ENCODE results near the gene LYZL4. TPM values are rescaled to one million over a fixed set of nuclear protein-coding genes. Genes with fewer than 3 reads are reported as not detected.

Gene LYZL4
- total and polyA plus RNA-seq, 2 of the 4 experiments (the other 2 are of a cell fraction), result not detected

- POLR2A ChIA-PET (ENCODE audit: unreplicated experiment), result no interaction called here
Measured at GRCh38 chr3:42432485-42432884, 22.1 kb upstream of the LYZL4 start.

More at GRCh38 chr3:42432485-42432884, 22.1 kb upstream of the LYZL4 start:
- DNase-seq (no peak), ATAC-seq (ENCODE audit: low read depth) (no peak)
- Histone ChIP-seq H3K23ac (ENCODE audit: low read depth, low read length) (no peak overlapping the region), H3K4ac (ENCODE audit: low read depth, low read length) (no peak overlapping the region), H3K14ac (replicated peaks; ENCODE audit: low read depth, low read length) (no peak overlapping the region), H3K27ac (ENCODE audit: insufficient read depth, low read length) (no peak overlapping the region), H2BK20ac (ENCODE audit: low read depth, low read length) (no peak overlapping the region), H3K9me1 (ENCODE audit: insufficient read depth, low read length) (no peaks in the 10 kb centered on the region), H2AK5ac (ENCODE audit: low read depth, low read length) (no peak overlapping the region), H3K56ac (ENCODE audit: extremely low read depth, insufficient read depth, low read length) (no peak overlapping the region), H4K20me1 (ENCODE audit: insufficient read depth, low read length) (no peaks in the 10 kb centered on the region), H3K4me1 (ENCODE audit: control insufficient read depth, insufficient read depth, low read length) (no peaks in the 10 kb centered on the region), H2AK9ac (replicated peaks; ENCODE audit: low read depth, low read length, poor library complexity) (no peak overlapping the region), H4K5ac (ENCODE audit: low read depth, low read length) (no peak overlapping the region), H3K79me1 (ENCODE audit: low read depth in 1 of 2, low read length in 2 of 2) (no peaks in the 10 kb centered on the region), H2BK120ac (ENCODE audit: low read depth, low read length) (no peak overlapping the region), H3K9ac (ENCODE audit: low read depth, low read length) (no peak overlapping the region), H3K36me3 (ENCODE audit: control insufficient read depth, insufficient read depth, low read length) (no peaks in the 10 kb centered on the region), H3K18ac (ENCODE audit: low read depth, low read length) (no peak overlapping the region), H3K27me3 (ENCODE audit: control insufficient read depth, insufficient read depth, low read length) (no peaks in the 10 kb centered on the region; the same call in 1 of the 2 replicates), H3K4me3 (ENCODE audit: insufficient read depth, low read depth, low read length) (no peak overlapping the region), H2AFZ (replicated peaks; ENCODE audit: low read length, poor library complexity) (no peak overlapping the region), H2BK15ac (ENCODE audit: low read depth, low read length) (no peak overlapping the region), H4K91ac (ENCODE audit: insufficient read depth, low read depth, low read length) (no peak overlapping the region), H3K4me2 (ENCODE audit: low read depth, low read length) (no peak overlapping the region), H2BK5ac (ENCODE audit: low read depth, low read length, poor library complexity, severe bottlenecking) (no peak overlapping the region), H3K9me3 (ENCODE audit: control insufficient read depth, insufficient read depth, low read length) (no peaks in the 10 kb centered on the region), H4K8ac (ENCODE audit: low read depth in 2 of 2, low read length in 2 of 2) (no peak overlapping the region)
- TF ChIP-seq MAFK (IDR thresholded peaks at IDR 0.05; ENCODE audit: low read depth, low read length) (no peak), CHD1 (IDR thresholded peaks at IDR 0.05; ENCODE audit: low read depth, low read length) (no peak), RCOR1 (IDR thresholded peaks at IDR 0.05; ENCODE audit: insufficient replicate concordance, low read length) (no peak), CEBPB (IDR thresholded peaks at IDR 0.05; ENCODE audit: low read depth, low read length) (no peak), FOS (IDR thresholded peaks at IDR 0.05; ENCODE audit: low read depth, low read length) (no peak), BHLHE40 (IDR thresholded peaks at IDR 0.05; ENCODE audit: low read depth, low read length) (no peak), SMC3 (IDR thresholded peaks at IDR 0.05; ENCODE audit: low read depth, low read length) (no peak), POLR2A (IDR thresholded peaks at IDR 0.05; ENCODE audit: low read depth, low read length) (no peak), RAD21 (IDR thresholded peaks at IDR 0.05; ENCODE audit: low read length) (no peak)
- CTCF ChIA-PET, result no interaction called here
- no CpG with 5 or more reads among the region's 2 CpGs for WGBS, 2 experiments (ENCODE audit: extremely low coverage in 2 of 2, insufficient read length in 1 of 2)
- intact Hi-C loops (cut with micrococcal nuclease) (no loop called here), in situ Hi-C loops (cut with MboI; ENCODE audit: low sequenced_read_pairs) (loop anchor here (25.0 kb wide), 1 partner anchor 320 kb away; no protein-coding TSS in a partner anchor), dilution Hi-C loops (cut with HindIII; ENCODE audit: low sequenced_read_pairs, unreplicated experiment) (no loop called here)
- BruUV-seq (replicated peaks), result no TSS peak

All from IMR-90 (cell line).